A549 (cell line): ENCODE results near the gene NUP50. TPM values are rescaled to one million over a fixed set of nuclear protein-coding genes. Genes with fewer than 3 reads are reported as not detected.

Source experiments
- ATAC-seq, 2 experiments: fragments of 200-7000 bp in 1 of 2; fragments of >200 bp in 1 of 2; cut with Nextera tagmentation in 1 of 2; cut with Tn5 transposase in 1 of 2; 3 replicates each; pipeline versions ENCODE4 v1.8.0 to v1.9.1; 2018 to 2020; ENCODE audit warnings: mild to moderate bottlenecking in 1 of 2, moderate library complexity in 1 of 2
- CTCF ChIA-PET: fragments of 300-600 bp; sonication (Branson Sonifier 250); formaldehyde crosslinking; extraction: SDS; loops from one replicate; lab custom pipeline; 2021; ENCODE audit warnings: antibody characterized with exemption, inconsistent platforms; lab: Yijun Ruan, JAX
- POLR2A ChIA-PET: fragments of 350-600 bp; formaldehyde crosslinking; extraction: SDS; loops from one replicate; lab custom pipeline; 2021; ENCODE audit warnings: antibody characterized with exemption, inconsistent platforms; lab: Yijun Ruan, JAX
- DNase-seq, 2 experiments: peaks; one replicate each; pipeline versions ENCODE4 v3.0.0 to v3.0.0-alpha.2; 2011 to 2016; ENCODE audit warnings: low read depth in 1 of 2, low spot score in 1 of 2
- FAIRE-seq: peaks from 2 replicates; lab custom pipeline; 2011; peaks lifted over from hg19 to GRCh38; lab: Jason Lieb, UNC
- H3K27ac ChIP-seq, 2 experiments: fragments of >200 bp; sonication (Bioruptor Twin); formaldehyde crosslinking; 3 replicates each; pipeline ENCODE4 v1.5.1; 2016 to 2017
- H3K4me1 ChIP-seq: fragments of >200 bp; sonication (Bioruptor Twin); formaldehyde crosslinking; 3 replicates; pipeline ENCODE4 v1.6.1; 2016
- H3K4me2 ChIP-seq: fragments of >200 bp; sonication (Bioruptor Twin); formaldehyde crosslinking; 3 replicates; pipeline ENCODE4 v1.6.1; 2016
- H3K4me3 ChIP-seq: fragments of >200 bp; sonication (Bioruptor Twin); formaldehyde crosslinking; 3 replicates; pipeline ENCODE4 v1.5.1; 2016
- H3K9me3 ChIP-seq: fragments of >200 bp; sonication (Bioruptor Twin); formaldehyde crosslinking; 3 replicates; pipeline ENCODE4 v1.6.1; 2016
- CBX8 ChIP-seq: fragments of 200-600 bp; sonication (generic); IDR thresholded peaks from 2 replicates; pipeline ENCODE4 v1.6.1; 2016
- CHD2 ChIP-seq: fragments of 150-350 bp; IDR thresholded peaks from 2 replicates; pipeline ENCODE4 v1.6.1; 2014; ENCODE audit warnings: low read length; ENCODE audit not compliant: partially characterized antibody
- CHD4 ChIP-seq: fragments of 200-600 bp; sonication (generic); IDR thresholded peaks from 2 replicates; pipeline ENCODE4 v1.6.1; 2016; ENCODE audit warnings: antibody characterized with exemption, mild to moderate bottlenecking, borderline replicate concordance
- EP300 ChIP-seq, 2 experiments: fragments of >200 bp; sonication (Bioruptor Twin); formaldehyde crosslinking; IDR thresholded peaks; 2 replicates in 1 of 2; 3 replicates in 1 of 2; pipeline ENCODE4 v1.6.1; 2016 to 2017
- FOSB ChIP-seq: fragments of 250-450 bp; sonication (Bioruptor Pico); IDR thresholded peaks from 2 replicates; pipeline ENCODE4 v1.5.0; 2020; ENCODE audit warnings: mild to moderate bottlenecking, moderate library complexity
- FOXS1 ChIP-seq: fragments of 250-450 bp; sonication (Bioruptor Pico); IDR thresholded peaks from 2 replicates; pipeline ENCODE4 v1.5.0; 2020; ENCODE audit warnings: mild to moderate bottlenecking, moderate library complexity
- HEYL ChIP-seq: fragments of 250-450 bp; sonication (Bioruptor Pico); IDR thresholded peaks from 2 replicates; pipeline ENCODE4 v1.8.0; 2021; ENCODE audit warnings: mild to moderate bottlenecking, moderate library complexity
- HMGXB4 ChIP-seq: fragments of 250-450 bp; sonication (Bioruptor Pico); IDR thresholded peaks from 2 replicates; pipeline ENCODE4 v1.5.0; 2021; ENCODE audit warnings: mild to moderate bottlenecking, moderate library complexity, borderline replicate concordance
- HOXA7 ChIP-seq: fragments of 250-450 bp; sonication (Bioruptor Pico); IDR thresholded peaks from 2 replicates; pipeline ENCODE4 v1.5.0; 2020; ENCODE audit warnings: mild to moderate bottlenecking, moderate library complexity
- HOXB5 ChIP-seq: fragments of 250-450 bp; sonication (Bioruptor Pico); IDR thresholded peaks from 2 replicates; pipeline ENCODE4 v1.5.0; 2020; ENCODE audit warnings: mild to moderate bottlenecking, moderate library complexity
- KDM5A ChIP-seq: fragments of 200-600 bp; sonication (generic); IDR thresholded peaks from 2 replicates; pipeline ENCODE4 v1.6.1; 2016; ENCODE audit warnings: antibody characterized with exemption, mild to moderate bottlenecking
- MAX ChIP-seq: IDR thresholded peaks from 2 replicates; pipeline ENCODE4 v1.6.1; 2012
- MAZ ChIP-seq: fragments of 150-350 bp; IDR thresholded peaks from 2 replicates; pipeline ENCODE4 v1.6.1; 2014; ENCODE audit warnings: antibody characterized with exemption, low read depth, low read length, borderline replicate concordance
- MYC ChIP-seq: IDR thresholded peaks from 2 replicates; pipeline ENCODE4 v1.6.1; 2012; ENCODE audit warnings: mild to moderate bottlenecking, inconsistent platforms, low read length, improper control_type of control experiment, borderline replicate concordance
- NFE2L2 ChIP-seq: fragments of 150-350 bp; conservative IDR thresholded peaks from 2 replicates; pipeline ENCODE4 v1.6.1; 2014; ENCODE audit warnings: low read length
- RNF2 ChIP-seq: fragments of 200-600 bp; sonication (generic); IDR thresholded peaks from 2 replicates; pipeline ENCODE4 v1.6.1; 2016; ENCODE audit warnings: low read depth, mild to moderate bottlenecking, antibody characterized with exemption, moderate library complexity, borderline replicate concordance
- SMC3 ChIP-seq: fragments of >200 bp; sonication (Bioruptor Twin); formaldehyde crosslinking; IDR thresholded peaks from 3 replicates; pipeline ENCODE4 v1.6.1; 2018; ENCODE audit warnings: inconsistent platforms
- USF2 ChIP-seq: fragments of 450-650 bp; IDR thresholded peaks from 2 replicates; pipeline ENCODE4 v1.6.1; 2014; ENCODE audit warnings: antibody characterized with exemption
- ZC3H11A ChIP-seq: fragments of 450-650 bp; IDR thresholded peaks from 2 replicates; pipeline ENCODE4 v1.6.1; 2014; ENCODE audit warnings: antibody characterized with exemption, mild to moderate bottlenecking
- ZSCAN20 ChIP-seq: fragments of 250-450 bp; sonication (Bioruptor Pico); IDR thresholded peaks from 2 replicates; pipeline ENCODE4 v1.8.0; 2022; ENCODE audit warnings: mild to moderate bottlenecking, moderate library complexity
- WGBS: methylation state at CpG from one replicate; pipeline ENCODE4 v1.1.6; 2017; ENCODE audit errors: missing lambda C conversion rate; 5-methylcytosine and 5-hydroxymethylcytosine counted together
- polyA plus RNA-seq, 4 experiments: library from polyadenylated mRNA; depleted of rRNA in 3 of 4; stranded (reverse); fragments of >200 nt; fragmentation: RNase III in 1 of 4; extraction: RNeasy Plus Mini Kit Qiagen cat#74134 plus additional on column Dnase treatment in 1 of 4; gene quantifications; 2 replicates in 3 of 4; 3 replicates in 1 of 4; pipeline ENCODE4 v1.2.3, GENCODE V29; 2011 to 2017
- TF ChIP-seq, protein P1 (sequence below): fragments of 150-350 bp; IDR thresholded peaks from 2 replicates; pipeline ENCODE4 v1.6.1; 2014; ENCODE audit warnings: low read depth, mild to moderate bottlenecking, low read length
- TF ChIP-seq, protein P2 (sequence below): IDR thresholded peaks from 2 replicates; pipeline ENCODE4 v1.6.1; 2012

The NUP50 gene
- polyA plus RNA-seq, 2 of the 4 experiments (the other 2 are of a cell fraction): 16.7 to 25.3 TPM

GRCh38 chr22:45129703-45130524 lies 33.8 kb upstream of the NUP50 start:
- 78% methylated on average over 14 of the region's 14 CpGs for WGBS
- TF ChIP-seq RNF2 (no peak), CBX8 (no peak), HOXB5 (CRISPR knock-in tag) (no peak), HEYL (CRISPR knock-in tag) (no peak), ZC3H11A (no peak), CHD4 (no peak)
- DNase-seq: no peak
- ChIA-PET CTCF (interaction anchor here (0.7 to 1.5 kb wide), 2 partner anchors 10 to 138 kb away, joined by 3 read pairs; no protein-coding TSS in a partner anchor), POLR2A (no interaction called here)
- FAIRE-seq: no peak
- H3K4me1 ChIP-seq: no peaks in the 10 kb centered on the region
- H3K4me2 ChIP-seq: no peak overlapping the region
- H3K9me3 ChIP-seq: peaks cover 13% of the 10 kb centered on the region; the same call in 2 of the 3 replicates
- H3K4me3 ChIP-seq: no peak overlapping the region
- no peak overlapping the region for H3K27ac ChIP-seq
- ATAC-seq: no peak

GRCh38 chr22:45130891-45131290 lies 32.8 kb upstream of the NUP50 start:
- H3K27ac ChIP-seq: no peak overlapping the region
- ChIA-PET POLR2A (no interaction called here), CTCF (no interaction called here)
- no peak for TF ChIP-seq ZSCAN20 (CRISPR knock-in tag)
- TF ChIP-seq SMC3: no peak
- TF ChIP-seq, protein P1, sequence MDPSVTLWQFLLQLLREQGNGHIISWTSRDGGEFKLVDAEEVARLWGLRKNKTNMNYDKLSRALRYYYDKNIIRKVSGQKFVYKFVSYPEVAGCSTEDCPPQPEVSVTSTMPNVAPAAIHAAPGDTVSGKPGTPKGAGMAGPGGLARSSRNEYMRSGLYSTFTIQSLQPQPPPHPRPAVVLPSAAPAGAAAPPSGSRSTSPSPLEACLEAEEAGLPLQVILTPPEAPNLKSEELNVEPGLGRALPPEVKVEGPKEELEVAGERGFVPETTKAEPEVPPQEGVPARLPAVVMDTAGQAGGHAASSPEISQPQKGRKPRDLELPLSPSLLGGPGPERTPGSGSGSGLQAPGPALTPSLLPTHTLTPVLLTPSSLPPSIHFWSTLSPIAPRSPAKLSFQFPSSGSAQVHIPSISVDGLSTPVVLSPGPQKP: no peak
- TF ChIP-seq MAX: no peak
- TF ChIP-seq HMGXB4 (CRISPR knock-in tag): no peak
- TF ChIP-seq, protein P2, sequence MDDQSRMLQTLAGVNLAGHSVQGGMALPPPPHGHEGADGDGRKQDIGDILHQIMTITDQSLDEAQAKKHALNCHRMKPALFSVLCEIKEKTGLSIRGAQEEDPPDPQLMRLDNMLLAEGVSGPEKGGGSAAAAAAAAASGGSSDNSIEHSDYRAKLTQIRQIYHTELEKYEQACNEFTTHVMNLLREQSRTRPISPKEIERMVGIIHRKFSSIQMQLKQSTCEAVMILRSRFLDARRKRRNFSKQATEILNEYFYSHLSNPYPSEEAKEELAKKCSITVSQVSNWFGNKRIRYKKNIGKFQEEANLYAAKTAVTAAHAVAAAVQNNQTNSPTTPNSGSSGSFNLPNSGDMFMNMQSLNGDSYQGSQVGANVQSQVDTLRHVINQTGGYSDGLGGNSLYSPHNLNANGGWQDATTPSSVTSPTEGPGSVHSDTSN: no peak
- TF ChIP-seq FOSB: no peak
- TF ChIP-seq MYC: no peak
- TF ChIP-seq CHD2: no peak
- no peak for TF ChIP-seq HEYL (CRISPR knock-in tag)
- no peak for TF ChIP-seq FOXS1 (CRISPR knock-in tag)
- TF ChIP-seq MAZ: no peak
- no peak for TF ChIP-seq EP300 (IDR thresholded peaks at IDR 0.05)
- TF ChIP-seq USF2: no peak
- no peak for TF ChIP-seq HOXA7 (CRISPR knock-in tag)
- no peak for TF ChIP-seq KDM5A
- no peak for TF ChIP-seq NFE2L2
- ATAC-seq (no peak), FAIRE-seq (no peak), DNase-seq (no peak)
- 86% methylated on average over 8 of the region's 8 CpGs for WGBS
- no peak overlapping the region for H3K4me2 ChIP-seq
- peaks cover 13% of the 10 kb centered on the region; the same call in 2 of the 3 replicates for H3K9me3 ChIP-seq
- H3K4me1 ChIP-seq: no peaks in the 10 kb centered on the region
- no peak overlapping the region for H3K4me3 ChIP-seq
